Neural progenitor cell (in vitro differentiated cells): ENCODE data around the gene SGCD. TPM values are rescaled to one million over a fixed set of nuclear protein-coding genes. Genes with fewer than 3 reads are reported as not detected.

Experiments
- DNase-seq: peaks from one replicate; pipeline ENCODE4 v3.0.0-alpha.2; 2016; ENCODE audit warnings: low spot score
- H2AFZ ChIP-seq: fragments of 200-600 bp; sonication (generic); replicated peaks from 2 replicates; pipeline ENCODE4 v1.6.1; 2016; ENCODE audit warnings: antibody characterized with exemption
- H3F3A ChIP-seq: fragments of 200-600 bp; sonication (generic); 2 replicates; pipeline ENCODE4 v1.6.1; 2016; ENCODE audit warnings: antibody characterized with exemption, low read depth
- H3K27ac ChIP-seq: fragments of 200-600 bp; sonication (generic); 2 replicates; pipeline ENCODE4 v1.5.1; 2016; ENCODE audit warnings: mild to moderate bottlenecking
- H3K27me3 ChIP-seq: fragments of 200-600 bp; sonication (generic); 2 replicates; pipeline ENCODE4 v1.6.1; 2016; ENCODE audit warnings: mild to moderate bottlenecking, moderate library complexity
- H3K36me3 ChIP-seq: fragments of 200-600 bp; sonication (generic); 2 replicates; pipeline ENCODE4 v1.5.1; 2016
- H3K4me1 ChIP-seq: fragments of 200-600 bp; sonication (generic); 2 replicates; pipeline ENCODE4 v1.6.1; 2016; ENCODE audit warnings: mixed run types
- H3K4me2 ChIP-seq: fragments of 200-600 bp; sonication (generic); 2 replicates; pipeline ENCODE4 v1.6.1; 2016
- H3K4me3 ChIP-seq: fragments of 200-600 bp; sonication (generic); 2 replicates; pipeline ENCODE4 v1.5.1; 2016
- H3K79me2 ChIP-seq: fragments of 200-600 bp; sonication (generic); 2 replicates; pipeline ENCODE4 v1.6.1; 2016; ENCODE audit warnings: low read depth
- H3K9ac ChIP-seq: fragments of 200-600 bp; sonication (generic); 2 replicates; pipeline ENCODE4 v1.6.1; 2016
- H3K9me3 ChIP-seq: fragments of 200-600 bp; sonication (generic); 2 replicates; pipeline ENCODE4 v1.5.1; 2016; ENCODE audit warnings: low read depth
- H4K20me1 ChIP-seq: fragments of 200-600 bp; sonication (generic); 2 replicates; pipeline ENCODE4 v1.6.1; 2016; ENCODE audit warnings: low read depth
- H3K27ac Mint-ChIP-seq: 3 replicates; pipeline ENCODE4 v1.8.0; 2021; ENCODE audit warnings: mixed read lengths
- H3K27me3 Mint-ChIP-seq: 2 replicates; pipeline ENCODE4 v1.8.0; 2022; ENCODE audit warnings: low read depth, mild to moderate bottlenecking, inconsistent platforms, moderate library complexity, mixed read lengths; ENCODE audit not compliant: insufficient read depth
- H3K36me3 Mint-ChIP-seq: 3 replicates; pipeline ENCODE4 v1.8.0; 2021; ENCODE audit warnings: mixed read lengths
- H3K4me1 Mint-ChIP-seq: 3 replicates; pipeline ENCODE4 v1.8.0; 2021; ENCODE audit warnings: mixed read lengths
- H3K4me3 Mint-ChIP-seq: 3 replicates; pipeline ENCODE4 v1.8.0; 2021; ENCODE audit warnings: mild to moderate bottlenecking, moderate library complexity, mixed read lengths
- H3K9me3 Mint-ChIP-seq: 3 replicates; pipeline ENCODE4 v1.8.0; 2020; ENCODE audit warnings: mixed read lengths
- CTCF ChIP-seq: fragments of 200-600 bp; sonication (generic); IDR thresholded peaks from 2 replicates; pipeline ENCODE4 v1.5.1; 2017; ENCODE audit warnings: antibody characterized with exemption, mild to moderate bottlenecking
- EZH2 ChIP-seq: fragments of 200-600 bp; sonication (generic); IDR thresholded peaks from 2 replicates; pipeline ENCODE4 v1.6.1; 2017; ENCODE audit warnings: antibody characterized with exemption, mild to moderate bottlenecking, moderate library complexity
- EZH2phosphoT487 ChIP-seq: fragments of 200-600 bp; sonication (generic); IDR thresholded peaks from 2 replicates; pipeline ENCODE4 v1.6.1; 2017; ENCODE audit warnings: antibody characterized with exemption
- total RNA-seq: library from RNA; depleted of rRNA; stranded (reverse); fragments of >200 nt; gene quantifications from 2 replicates; pipeline ENCODE4 v1.2.3, GENCODE V29; 2015; ENCODE audit warnings: low replicate concordance

Gene SGCD
- total RNA-seq, 1 donor from 2014 or later: not detected

- H3K27me3 Mint-ChIP-seq: no peaks in the 10 kb centered on the region
- H3K9me3 Mint-ChIP-seq: no peaks in the 10 kb centered on the region
- no peak for DNase-seq
- Histone ChIP-seq H3K4me1 (no peaks in the 10 kb centered on the region), H3K9me3 (no peaks in the 10 kb centered on the region), H2AFZ (no peak overlapping the region), H3K27ac (no peak overlapping the region), H3F3A (no peaks in the 10 kb centered on the region), H3K4me3 (no peak overlapping the region), H3K4me2 (no peak overlapping the region), H3K9ac (no peak overlapping the region), H3K36me3 (no peaks in the 10 kb centered on the region), H3K79me2 (no peaks in the 10 kb centered on the region), H3K27me3 (no peaks in the 10 kb centered on the region), H4K20me1 (no peaks in the 10 kb centered on the region)
- TF ChIP-seq EZH2phosphoT487 (no peak), CTCF (no peak), EZH2 (no peak)
- H3K27ac Mint-ChIP-seq: no peak overlapping the region
- H3K4me3 Mint-ChIP-seq: no peak overlapping the region
- no peaks in the 10 kb centered on the region for H3K4me1 Mint-ChIP-seq
- no peaks in the 10 kb centered on the region for H3K36me3 Mint-ChIP-seq
Measured at GRCh38 chr5:156529892-156530291, 202.9 kb downstream of the SGCD start.

GRCh38 chr5:156531199-156531598 is 204.2 kb downstream of the SGCD start:
- H3K27ac ChIP-seq: no peak overlapping the region
- no peaks in the 10 kb centered on the region for H3K27me3 Mint-ChIP-seq
- no peaks in the 10 kb centered on the region for H4K20me1 ChIP-seq
- no peak overlapping the region for H3K4me3 ChIP-seq
- TF ChIP-seq EZH2phosphoT487: no peak
- no peak for TF ChIP-seq EZH2
- H3K9me3 Mint-ChIP-seq: no peaks in the 10 kb centered on the region
- no peak overlapping the region for H3K4me3 Mint-ChIP-seq
- H2AFZ ChIP-seq: no peak overlapping the region
- no peaks in the 10 kb centered on the region for H3K4me1 ChIP-seq
- no peak overlapping the region for H3K27ac Mint-ChIP-seq
- no peaks in the 10 kb centered on the region for H3K36me3 ChIP-seq
- no peaks in the 10 kb centered on the region for H3K9me3 ChIP-seq
- H3K4me1 Mint-ChIP-seq: no peaks in the 10 kb centered on the region
- DNase-seq: no peak
- no peaks in the 10 kb centered on the region for H3K27me3 ChIP-seq
- no peaks in the 10 kb centered on the region for H3K36me3 Mint-ChIP-seq
- no peak overlapping the region for H3K9ac ChIP-seq
- no peak overlapping the region for H3K4me2 ChIP-seq
- H3F3A ChIP-seq: no peaks in the 10 kb centered on the region
- H3K79me2 ChIP-seq: no peaks in the 10 kb centered on the region

GRCh38 chr5:156532921-156533320 is 206.0 kb downstream of the SGCD start:
- Histone ChIP-seq H3K79me2 (no peaks in the 10 kb centered on the region), H3K9me3 (no peaks in the 10 kb centered on the region), H3K27me3 (no peaks in the 10 kb centered on the region), H4K20me1 (no peaks in the 10 kb centered on the region), H3K4me3 (no peak overlapping the region), H3F3A (no peaks in the 10 kb centered on the region), H3K36me3 (no peaks in the 10 kb centered on the region), H3K27ac (no peak overlapping the region), H2AFZ (no peak overlapping the region), H3K9ac (no peak overlapping the region), H3K4me1 (no peaks in the 10 kb centered on the region), H3K4me2 (no peak overlapping the region)
- no peak overlapping the region for H3K4me3 Mint-ChIP-seq
- DNase-seq: no peak
- H3K9me3 Mint-ChIP-seq: no peaks in the 10 kb centered on the region
- H3K4me1 Mint-ChIP-seq: no peaks in the 10 kb centered on the region
- H3K36me3 Mint-ChIP-seq: no peaks in the 10 kb centered on the region
- H3K27ac Mint-ChIP-seq: no peak overlapping the region
- no peak for TF ChIP-seq EZH2
- no peak for TF ChIP-seq EZH2phosphoT487
- no peak for TF ChIP-seq CTCF
- H3K27me3 Mint-ChIP-seq: no peaks in the 10 kb centered on the region

- no peak overlapping the region for H3K9ac ChIP-seq
- H3K79me2 ChIP-seq: no peaks in the 10 kb centered on the region
- H3K27me3 ChIP-seq: no peaks in the 10 kb centered on the region
- no peaks in the 10 kb centered on the region for H3K4me1 ChIP-seq
- H3K27ac ChIP-seq: no peak overlapping the region
- H3F3A ChIP-seq: no peaks in the 10 kb centered on the region
- no peaks in the 10 kb centered on the region for H4K20me1 ChIP-seq
- no peaks in the 10 kb centered on the region for H3K9me3 Mint-ChIP-seq
- H3K9me3 ChIP-seq: no peaks in the 10 kb centered on the region
- DNase-seq: no peak
- TF ChIP-seq EZH2phosphoT487 (no peak), CTCF (no peak), EZH2 (no peak)
- no peaks in the 10 kb centered on the region for H3K27me3 Mint-ChIP-seq
- H3K4me2 ChIP-seq: no peak overlapping the region
- H3K27ac Mint-ChIP-seq: no peak overlapping the region
- H3K36me3 Mint-ChIP-seq: no peaks in the 10 kb centered on the region
- no peak overlapping the region for H2AFZ ChIP-seq
- no peak overlapping the region for H3K4me3 Mint-ChIP-seq
- H3K36me3 ChIP-seq: no peaks in the 10 kb centered on the region
- no peaks in the 10 kb centered on the region for H3K4me1 Mint-ChIP-seq
- no peak overlapping the region for H3K4me3 ChIP-seq
Measured at GRCh38 chr5:156534085-156534484, 207.1 kb downstream of the SGCD start.
